Calu3 (cell line): Measurements from ENCODE around the gene SNX27. TPM values are rescaled to one million over a fixed set of nuclear protein-coding genes. Genes with fewer than 3 reads are reported as not detected.

Experiments used
- BruUV-seq: library from RNA; stranded (reverse); fragments of 400-500 nt; replicated peaks from 2 replicates; lab custom pipeline; 2021; lab: Mats Ljungman, UMichigan
- CTCF ChIA-PET: fragments of 300-600 bp; sonication (Branson Sonifier 250); formaldehyde crosslinking; loops from one replicate; lab custom pipeline; 2022; ENCODE audit warnings: antibody characterized with exemption; lab: Charles Lee
- DNase-seq: peaks from one replicate; pipeline ENCODE4 v3.0.0; 2022
- H3K27ac Mint-ChIP-seq: one replicate; pipeline ENCODE4 v1.8.0; 2022; ENCODE audit warnings: mixed read lengths; ENCODE audit not compliant: unreplicated experiment
- H3K27me3 Mint-ChIP-seq: one replicate; pipeline ENCODE4 v1.8.0; 2022; ENCODE audit warnings: mixed read lengths; ENCODE audit not compliant: unreplicated experiment
- H3K36me3 Mint-ChIP-seq: one replicate; pipeline ENCODE4 v1.8.0; 2022; ENCODE audit warnings: mild to moderate bottlenecking, moderate library complexity, mixed read lengths; ENCODE audit not compliant: insufficient read depth, unreplicated experiment
- H3K4me1 Mint-ChIP-seq: one replicate; pipeline ENCODE4 v1.8.0; 2022; ENCODE audit warnings: mild to moderate bottlenecking, low read depth, mixed read lengths; ENCODE audit not compliant: unreplicated experiment
- H3K4me3 Mint-ChIP-seq: one replicate; pipeline ENCODE4 v1.8.0; 2022; ENCODE audit warnings: mild to moderate bottlenecking, low read depth, moderate library complexity, mixed read lengths; ENCODE audit not compliant: unreplicated experiment
- H3K9me3 Mint-ChIP-seq: one replicate; pipeline ENCODE4 v1.8.0; 2022; ENCODE audit warnings: low read depth, mixed read lengths; ENCODE audit not compliant: unreplicated experiment
- intact Hi-C: fragments of 100-400 bp; cut with micrococcal nuclease; formaldehyde crosslinking; loops from one replicate; pipeline ENCODE4 v1.10.0; 2022; ENCODE audit not compliant: unreplicated experiment
- total RNA-seq: library from RNA; stranded (reverse); gene quantifications from 2 replicates; pipeline ENCODE4 v1.2.3, GENCODE V29; 2022
- TF ChIP-seq, protein P1 (sequence below): fragments of 200-600 bp; IDR thresholded peaks from one replicate; pipeline ENCODE4 v1.8.0; 2022; ENCODE audit warnings: antibody characterized with exemption; ENCODE audit not compliant: unreplicated experiment

The SNX27 gene
- total RNA-seq, 1 experiment from 2014 or later: 57.1 TPM

DNA sequence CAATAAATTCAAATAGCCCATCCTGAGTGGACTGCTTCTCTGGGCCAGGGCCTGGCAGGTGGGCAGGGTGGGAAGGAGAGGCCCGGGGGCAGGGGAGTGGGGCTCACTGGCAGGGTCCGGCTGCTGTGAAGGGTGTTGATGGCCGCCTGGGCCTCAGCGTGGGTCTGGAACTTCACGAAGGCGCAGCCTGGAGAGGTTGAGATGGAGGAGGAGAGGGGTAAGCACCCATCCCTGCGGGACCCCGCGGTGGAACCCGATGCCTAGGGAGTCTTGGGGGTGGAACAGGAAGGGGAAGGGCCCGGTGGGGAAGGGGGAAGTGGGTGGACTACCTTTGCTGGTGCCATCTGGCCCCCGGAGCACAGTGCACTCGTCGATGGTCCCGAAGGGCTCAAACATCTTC lies 97.0 kb downstream of the SNX27 start:
- H3K4me3 Mint-ChIP-seq: no peak overlapping the region
- no peaks in the 10 kb centered on the region for H3K9me3 Mint-ChIP-seq
- intact Hi-C loops: no loop called here
- BruUV-seq: no TSS peak
- no peak for DNase-seq
- CTCF ChIA-PET: no interaction called here
- H3K36me3 Mint-ChIP-seq: peaks cover 8% of the 10 kb centered on the region
- TF ChIP-seq, protein P1, sequence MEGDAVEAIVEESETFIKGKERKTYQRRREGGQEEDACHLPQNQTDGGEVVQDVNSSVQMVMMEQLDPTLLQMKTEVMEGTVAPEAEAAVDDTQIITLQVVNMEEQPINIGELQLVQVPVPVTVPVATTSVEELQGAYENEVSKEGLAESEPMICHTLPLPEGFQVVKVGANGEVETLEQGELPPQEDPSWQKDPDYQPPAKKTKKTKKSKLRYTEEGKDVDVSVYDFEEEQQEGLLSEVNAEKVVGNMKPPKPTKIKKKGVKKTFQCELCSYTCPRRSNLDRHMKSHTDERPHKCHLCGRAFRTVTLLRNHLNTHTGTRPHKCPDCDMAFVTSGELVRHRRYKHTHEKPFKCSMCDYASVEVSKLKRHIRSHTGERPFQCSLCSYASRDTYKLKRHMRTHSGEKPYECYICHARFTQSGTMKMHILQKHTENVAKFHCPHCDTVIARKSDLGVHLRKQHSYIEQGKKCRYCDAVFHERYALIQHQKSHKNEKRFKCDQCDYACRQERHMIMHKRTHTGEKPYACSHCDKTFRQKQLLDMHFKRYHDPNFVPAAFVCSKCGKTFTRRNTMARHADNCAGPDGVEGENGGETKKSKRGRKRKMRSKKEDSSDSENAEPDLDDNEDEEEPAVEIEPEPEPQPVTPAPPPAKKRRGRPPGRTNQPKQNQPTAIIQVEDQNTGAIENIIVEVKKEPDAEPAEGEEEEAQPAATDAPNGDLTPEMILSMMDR: no peak
- H3K4me1 Mint-ChIP-seq: peaks cover 26% of the 10 kb centered on the region
- H3K27ac Mint-ChIP-seq: no peak overlapping the region
- H3K27me3 Mint-ChIP-seq: no peaks in the 10 kb centered on the region

DNA sequence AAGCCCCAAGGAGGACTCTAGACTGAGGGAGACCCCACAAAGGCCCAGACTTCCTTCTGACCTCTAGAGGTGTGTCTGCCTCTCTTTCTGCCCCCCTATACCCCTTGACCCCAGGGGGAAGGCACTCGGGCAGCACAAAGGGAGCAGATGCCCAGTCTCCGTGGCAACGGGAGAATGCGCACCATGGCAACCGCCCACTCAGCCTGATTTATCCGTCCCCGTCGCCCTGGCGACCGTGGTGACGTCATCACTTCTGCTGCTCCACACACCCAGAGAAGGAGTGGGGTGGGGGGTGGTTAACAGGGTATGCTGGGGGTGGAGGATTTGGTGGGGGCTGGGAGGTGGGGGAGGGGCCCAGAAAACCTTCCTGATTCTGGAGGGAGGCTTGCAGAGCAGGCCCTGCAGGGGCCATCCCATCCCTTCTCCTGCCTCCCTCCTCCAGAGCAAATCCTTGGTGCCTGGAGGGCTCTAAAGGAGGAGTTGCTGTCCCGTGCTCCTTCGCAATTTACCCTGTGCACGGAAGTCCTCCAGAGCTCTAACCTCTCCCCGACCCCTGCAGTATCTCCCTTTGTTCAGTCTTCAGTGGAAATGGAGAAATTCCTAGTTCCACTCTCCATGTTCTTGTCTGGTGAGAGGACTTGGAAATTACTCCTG lies 98.5 kb downstream of the SNX27 start:
- peak; percentile 46 for DNase-seq
- Mint-ChIP-seq H3K9me3 (no peaks in the 10 kb centered on the region), H3K4me1 (peaks cover 27% of the 10 kb centered on the region), H3K4me3 (no peak overlapping the region), H3K27me3 (peaks cover 11% of the 10 kb centered on the region), H3K27ac (no peak overlapping the region), H3K36me3 (peaks cover 7% of the 10 kb centered on the region)
- BruUV-seq: no TSS peak
- TF ChIP-seq, protein P1: no peak
- CTCF ChIA-PET: interaction anchor here (0.5 kb wide), 1 partner anchor 71 kb away, joined by 4 read pairs; no protein-coding TSS in a partner anchor
- intact Hi-C loops: no loop called here

DNA sequence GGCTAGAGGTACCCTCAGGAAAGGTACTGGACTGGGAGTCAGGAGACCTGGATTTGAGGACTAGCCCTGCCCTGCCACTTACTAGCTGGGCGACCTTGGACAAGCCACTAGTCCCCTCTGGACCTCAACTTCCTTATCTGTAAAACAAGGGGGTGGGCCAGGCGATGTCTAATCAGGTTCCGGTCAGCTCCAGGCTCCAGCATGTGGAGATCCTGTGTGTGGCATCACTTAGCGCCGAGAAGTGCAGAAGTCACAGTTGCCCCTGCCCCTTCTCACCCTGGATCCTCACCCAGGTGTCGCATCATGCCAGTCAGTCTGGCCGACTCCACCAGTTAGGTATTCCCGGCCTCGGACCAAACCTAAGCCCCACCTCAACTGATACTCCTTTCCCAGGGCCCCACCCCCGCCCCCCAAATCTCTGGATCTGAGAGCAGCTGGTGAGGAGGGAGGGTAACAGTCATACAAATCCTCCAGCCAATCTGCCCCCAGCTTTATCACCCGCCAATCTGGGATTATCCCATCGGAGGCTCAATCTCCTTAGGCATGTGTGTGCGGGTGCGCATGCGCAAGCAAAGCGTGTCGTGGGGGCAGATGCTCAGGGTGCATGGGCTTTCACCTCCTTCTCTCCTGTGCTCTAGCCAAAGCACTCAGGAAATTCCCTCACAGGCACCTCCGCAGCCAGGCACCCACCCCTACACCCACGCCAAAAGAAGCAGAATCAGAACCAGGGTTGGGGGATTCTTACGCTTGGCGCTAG lies 99.4 kb downstream of the SNX27 start:
- CTCF ChIA-PET: interaction anchor here (0.5 to 0.8 kb wide), 5 partner anchors 19 to 1624 kb away, joined by 3 to 8 read pairs (median 4); no protein-coding TSS in a partner anchor
- peaks cover 20% of the 10 kb centered on the region for H3K27me3 Mint-ChIP-seq
- no peaks in the 10 kb centered on the region for H3K9me3 Mint-ChIP-seq
- H3K27ac Mint-ChIP-seq: no peak overlapping the region
- intact Hi-C loops: no loop called here
- no TSS peak for BruUV-seq
- TF ChIP-seq, protein P1: no peak
- H3K4me1 Mint-ChIP-seq: peaks cover 21% of the 10 kb centered on the region
- no peak overlapping the region for H3K4me3 Mint-ChIP-seq
- no peaks in the 10 kb centered on the region for H3K36me3 Mint-ChIP-seq
- no peak for DNase-seq

DNA sequence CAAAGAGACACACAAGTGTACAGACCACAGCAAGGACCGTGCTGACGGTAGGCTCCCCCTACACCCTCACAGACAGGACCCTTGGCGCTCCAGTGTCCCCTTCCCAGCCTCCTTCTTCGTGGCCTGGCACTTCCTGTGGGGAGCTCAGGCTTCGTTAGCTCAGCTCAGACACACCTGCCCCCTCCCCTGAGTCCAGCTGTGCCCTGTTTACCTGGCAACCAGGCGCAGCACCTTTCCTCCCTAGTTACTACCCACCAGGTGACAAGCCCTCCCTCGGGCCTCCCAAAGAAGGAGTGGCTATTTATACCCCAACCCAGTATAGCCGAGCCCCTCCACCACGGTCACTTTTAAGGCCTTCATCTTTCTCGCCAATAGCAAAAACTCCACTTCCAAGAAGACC lies 100.1 kb downstream of the SNX27 start:
- BruUV-seq: no TSS peak
- DNase-seq: no peak
- Mint-ChIP-seq H3K9me3 (no peaks in the 10 kb centered on the region), H3K27me3 (peaks cover 27% of the 10 kb centered on the region), H3K36me3 (no peaks in the 10 kb centered on the region), H3K4me3 (no peak overlapping the region), H3K4me1 (peaks cover 25% of the 10 kb centered on the region), H3K27ac (no peak overlapping the region)
- intact Hi-C loops: no loop called here
- CTCF ChIA-PET: no interaction called here
- TF ChIP-seq, protein P1: no peak
